Epithelial cell of esophagus (primary cell): ENCODE measurements around the gene KRTAP5-7.
A peak's percentile ranks its signal among the peaks of the same experiment; 100 is the strongest.

Experiments
- DNase-seq: peaks from one replicate; pipeline ENCODE4 v3.0.0; 2010; ENCODE audit warnings: low read depth
- H3K4me3 ChIP-seq: 2 replicates; pipeline ENCODE4 v1.5.1; 2011; ENCODE audit warnings: mild to moderate bottlenecking, low read length, control low read depth
- CTCF ChIP-seq: IDR thresholded peaks from 2 replicates; pipeline ENCODE4 v1.5.1; 2011; ENCODE audit warnings: low read depth, mild to moderate bottlenecking, low read length, control low read depth, inconsistent platforms; ENCODE audit not compliant: insufficient read depth; ENCODE audit errors: missing control alignments

KRTAP5-7 gene

GRCh38 chr11:71551711-71552110, 24.6 kb downstream of the KRTAP5-7 start:
- no peak for TF ChIP-seq CTCF
- no peak overlapping the region for H3K4me3 ChIP-seq
- no peak for DNase-seq

DNA sequence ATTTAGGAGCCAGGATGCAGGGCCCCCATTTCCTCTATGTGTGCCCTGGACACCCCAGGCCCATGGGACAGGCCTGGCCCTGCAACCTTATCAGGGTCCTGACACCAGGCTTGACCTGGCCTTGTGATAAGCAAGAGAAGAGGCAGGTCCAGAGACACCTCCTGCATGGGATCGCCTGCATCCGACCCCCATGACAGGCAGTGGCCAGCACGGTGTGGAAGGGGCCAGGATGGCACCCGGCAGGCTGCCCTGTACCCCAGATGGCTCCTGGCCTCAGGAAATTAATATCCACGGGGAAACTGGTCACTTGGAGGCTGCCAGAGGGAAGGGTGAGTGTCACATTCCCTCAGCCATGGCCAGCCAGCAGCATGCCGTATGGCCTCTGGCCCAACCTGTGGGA, 27.9 kb downstream of the KRTAP5-7 start:
- no peak for TF ChIP-seq CTCF
- H3K4me3 ChIP-seq = no peak overlapping the region
- no peak for DNase-seq

DNA sequence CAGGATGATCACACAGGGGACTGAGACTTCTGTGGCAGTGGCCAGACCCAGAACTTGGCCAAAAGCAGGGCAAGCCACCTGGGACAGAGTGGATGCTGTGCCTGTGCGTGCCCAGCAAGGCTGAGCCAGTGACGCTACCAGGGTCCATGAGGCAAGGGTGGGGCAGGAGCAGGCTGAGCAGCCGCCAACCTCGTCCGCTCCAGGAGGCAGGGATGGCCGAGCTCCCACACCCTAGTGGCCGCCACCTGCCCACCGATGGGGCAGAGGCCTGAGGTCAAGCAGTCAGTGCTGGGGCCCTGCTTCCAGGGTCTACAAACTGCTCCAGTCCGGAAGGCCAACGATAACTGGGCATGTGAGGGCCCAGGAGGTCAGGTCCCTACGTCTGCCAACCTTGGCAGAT, 28.4 kb downstream of the KRTAP5-7 start:
- DNase-seq = no peak
- H3K4me3 ChIP-seq = no peak overlapping the region
- no peak for TF ChIP-seq CTCF

DNA sequence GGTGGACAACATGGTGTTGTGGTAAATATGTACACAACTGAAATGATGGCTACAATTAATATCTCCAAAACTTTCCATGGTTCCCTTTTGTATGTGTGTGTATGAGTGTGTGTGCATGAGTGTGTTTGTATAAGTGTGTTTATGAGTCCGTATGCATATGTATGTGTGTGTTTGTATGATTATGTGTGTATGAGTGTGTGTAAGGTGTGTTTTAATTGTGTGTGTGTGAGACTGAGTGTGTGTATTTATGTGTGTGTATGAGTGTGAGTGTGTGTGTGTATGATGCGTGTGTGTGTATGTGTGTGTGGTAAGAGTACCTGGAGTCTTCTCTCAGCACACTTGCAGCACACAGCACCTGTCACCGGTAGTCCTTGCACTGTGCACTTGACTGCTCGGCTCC, 29.0 kb downstream of the KRTAP5-7 start:
- no peak for DNase-seq
- H3K4me3 ChIP-seq = no peak overlapping the region
- TF ChIP-seq CTCF = no peak

DNA sequence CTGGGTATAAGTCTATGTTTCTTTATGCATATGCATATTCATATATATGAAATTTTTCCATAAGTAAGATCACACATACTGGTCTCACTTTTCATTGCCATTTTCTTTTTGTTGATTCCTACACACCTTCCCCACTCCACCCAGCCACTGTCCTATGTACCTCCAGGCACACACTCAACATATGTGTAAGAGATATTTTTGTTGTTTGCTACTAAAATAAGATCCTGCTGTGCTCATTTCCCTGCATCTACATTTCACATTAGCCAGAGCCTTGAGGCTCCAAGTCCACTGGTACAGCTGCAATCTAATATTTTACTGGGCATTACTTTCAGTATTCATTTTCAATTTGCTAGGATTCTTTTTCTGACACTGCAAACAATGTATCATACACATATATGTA, 30.2 kb downstream of the KRTAP5-7 start:
- no peak for TF ChIP-seq CTCF
- DNase-seq = no peak
- H3K4me3 ChIP-seq = no peak overlapping the region

GRCh38 chr11:71558996-71559395, 31.9 kb downstream of the KRTAP5-7 start:
- H3K4me3 ChIP-seq = no peak overlapping the region
- TF ChIP-seq CTCF = no peak
- no peak for DNase-seq

GRCh38 chr11:71562120-71562519, 35.1 kb downstream of the KRTAP5-7 start:
- no peak overlapping the region for H3K4me3 ChIP-seq
- peak; percentile 20 for DNase-seq
- TF ChIP-seq CTCF = no peak
